Lung (tissue), 12 donors: Measurements from ENCODE around the gene HEPHL1. TPM values are rescaled to one million over a fixed set of nuclear protein-coding genes. Genes with fewer than 3 reads are reported as not detected.

Source experiments
- ATAC-seq: fragments of 200-7000 bp; cut with Tn5 transposase; one replicate; pipeline ENCODE4 v1.9.1; 2020; ENCODE audit warnings: moderate number of reproducible peaks; ENCODE audit not compliant: insufficient read depth, low FRiP score
- DNase-seq, 3 donors: peaks; one replicate each; pipeline ENCODE4 v3.0.0-alpha.2; 2013 to 2017
- H3K27ac ChIP-seq, 2 donors: one replicate each; pipeline ENCODE4 v1.5.1; 2013; ENCODE audit warnings: mild to moderate bottlenecking in 2 of 2, moderate library complexity in 2 of 2, control low read depth in 1 of 2, inconsistent platforms in 1 of 2, low read depth in 1 of 2, low read length in 1 of 2
- H3K27me3 ChIP-seq, 3 donors: one replicate each; pipeline ENCODE4 v1.5.1; 2013; ENCODE audit warnings: low read length in 2 of 3; ENCODE audit not compliant: control insufficient read depth in 3 of 3, insufficient read depth in 3 of 3
- H3K36me3 ChIP-seq, 4 donors: one replicate each; pipeline ENCODE4 v1.5.1; 2013; ENCODE audit warnings: low read length in 4 of 4, mild to moderate bottlenecking in 1 of 4, moderate library complexity in 1 of 4; ENCODE audit not compliant: control insufficient read depth in 4 of 4, insufficient read depth in 4 of 4
- H3K4me1 ChIP-seq, 5 donors: one replicate each; pipeline ENCODE4 v1.5.1; 2013; ENCODE audit warnings: low read length in 5 of 5, mild to moderate bottlenecking in 2 of 5, moderate library complexity in 1 of 5; ENCODE audit not compliant: control insufficient read depth in 5 of 5, insufficient read depth in 5 of 5
- H3K4me3 ChIP-seq: one replicate; pipeline ENCODE4 v1.5.1; 2013; ENCODE audit warnings: mild to moderate bottlenecking, control low read depth, moderate library complexity
- H3K9ac ChIP-seq, 2 donors: one replicate each; pipeline ENCODE4 v1.5.1; 2013; ENCODE audit warnings: low read length in 2 of 2, control low read depth in 1 of 2; ENCODE audit not compliant: insufficient read depth in 1 of 2
- H3K9me3 ChIP-seq, 4 donors: one replicate each; pipeline ENCODE4 v1.5.1; 2013; ENCODE audit warnings: low read length in 3 of 4, mild to moderate bottlenecking in 1 of 4, moderate library complexity in 1 of 4; ENCODE audit not compliant: control insufficient read depth in 4 of 4, insufficient read depth in 3 of 4
- CTCF ChIP-seq: IDR thresholded peaks from 2 replicates; pipeline ENCODE4 v1.5.1; 2012; ENCODE audit warnings: mild to moderate bottlenecking; ENCODE audit errors: control extremely low read depth, extremely low read depth
- WGBS, 2 donors: extraction: QIAGEN DNeasy Blood & Tissue Kit; methylation state at CpG; one replicate each; pipeline ENCODE4 v1.1.7; 2013; 5-methylcytosine and 5-hydroxymethylcytosine counted together
- polyA plus RNA-seq, 2 donors: library from polyadenylated mRNA; stranded (reverse); fragments of 200-250 nt; gene quantifications; one replicate each; pipeline ENCODE4 v1.2.1, GENCODE V29; 2013
- total RNA-seq, 2 donors: library from RNA; depleted of rRNA in 1 of 2; stranded (reverse); fragments of >200 nt in 1 of 2; gene quantifications; one replicate each; pipeline ENCODE4 v1.2.1, GENCODE V29; 2014 to 2021
- donor health status: control.
- donor health status: control.
- donor health status: Bipolar disorder and iron deficiency.
- donor health status: healthy.
- donor health status: DM: yes; HTN: yes; CAD: no.

HEPHL1 gene
- total and polyA plus RNA-seq, 4 donors: not detected

- H3K36me3 ChIP-seq: no peaks in the 10 kb centered on the region
- no peak overlapping the region for H3K4me3 ChIP-seq
- DNase-seq (no peak), ATAC-seq (no peak)
- H3K4me1 ChIP-seq: no peaks in the 10 kb centered on the region
- H3K9ac ChIP-seq: no peak overlapping the region
- peaks cover 0 to 4% (median 0%) of the 10 kb centered on the region in 4 donors for H3K9me3 ChIP-seq
- no peaks in the 10 kb centered on the region for H3K27me3 ChIP-seq
- no peak for TF ChIP-seq CTCF
- H3K27ac ChIP-seq: no peak overlapping the region
Measured at GRCh38 chr11:94017446-94017845, 3.7 kb upstream of the HEPHL1 start.

GRCh38 chr11:94018721-94019120 is 2.4 kb upstream of the HEPHL1 start:
- no peak for TF ChIP-seq CTCF
- Histone ChIP-seq H3K9me3 (peaks cover 0 to 4% (median under 1%) of the 10 kb centered on the region in 4 donors), H3K27ac (no peak overlapping the region), H3K9ac (no peak overlapping the region), H3K36me3 (no peaks in the 10 kb centered on the region), H3K4me1 (no peaks in the 10 kb centered on the region), H3K27me3 (no peaks in the 10 kb centered on the region), H3K4me3 (no peak overlapping the region)
- no peak for DNase-seq
- no peak for ATAC-seq
- 66 to 74% methylated on average over 4 of the region's 4 CpGs for WGBS, 2 donors

- Histone ChIP-seq H3K4me3 (no peak overlapping the region), H3K9me3 (peaks cover 0 to 5% (median 0%) of the 10 kb centered on the region in 4 donors), H3K27ac (no peak overlapping the region), H3K4me1 (peaks cover 0 to 10% (median 0%) of the 10 kb centered on the region in 5 donors), H3K27me3 (no peaks in the 10 kb centered on the region), H3K36me3 (no peaks in the 10 kb centered on the region), H3K9ac (no peak overlapping the region)
- DNase-seq: no peak
- no peak for ATAC-seq
- TF ChIP-seq CTCF: no peak
- 62 to 69% methylated on average over 2 of the region's 2 CpGs for WGBS, 2 donors
Measured at GRCh38 chr11:94023856-94024255, 2.7 kb downstream of the HEPHL1 start.

GRCh38 chr11:94024547-94024946 is 3.4 kb downstream of the HEPHL1 start:
- no peaks in the 10 kb centered on the region for H3K27me3 ChIP-seq
- no peaks in the 10 kb centered on the region for H3K36me3 ChIP-seq
- TF ChIP-seq CTCF: no peak
- DNase-seq (peak in 2 of 3 donors; percentile 16 to 38), ATAC-seq (no peak)
- WGBS, 2 donors: 79 to 90% methylated on average over 2 of the region's 2 CpGs
- peaks cover 0 to 5% (median 0%) of the 10 kb centered on the region in 4 donors for H3K9me3 ChIP-seq
- H3K27ac ChIP-seq: no peak overlapping the region
- no peak overlapping the region for H3K9ac ChIP-seq
- H3K4me3 ChIP-seq: no peak overlapping the region
- H3K4me1 ChIP-seq: peaks cover 0 to 10% (median 0%) of the 10 kb centered on the region in 5 donors
